Colonic mucosa (tissue), 4 donors: Measurements from ENCODE around the gene ZNF185. TPM values are rescaled to one million over a fixed set of nuclear protein-coding genes. Genes with fewer than 3 reads are reported as not detected.

Experiments used
- DNase-seq: peaks from one replicate; pipeline ENCODE4 v3.0.0-alpha.2; 2020
- H3K27ac ChIP-seq: fragments of 200-600 bp; one replicate; pipeline ENCODE4 v1.8.0; 2021
- H3K27me3 ChIP-seq: fragments of 200-600 bp; one replicate; pipeline ENCODE4 v1.8.0; 2021
- H3K36me3 ChIP-seq: fragments of 200-600 bp; one replicate; pipeline ENCODE4 v1.8.0; 2021
- H3K4me1 ChIP-seq: fragments of 200-600 bp; one replicate; pipeline ENCODE4 v1.8.0; 2021; ENCODE audit warnings: mild to moderate bottlenecking
- H3K4me3 ChIP-seq: fragments of 200-600 bp; one replicate; pipeline ENCODE4 v1.8.0; 2021
- H3K9ac ChIP-seq, 2 donors: one replicate each; pipeline ENCODE4 v1.7.0; 2013; ENCODE audit warnings: control low read depth in 2 of 2, low read depth in 2 of 2, low read length in 2 of 2
- H3K9me3 ChIP-seq: fragments of 200-600 bp; one replicate; pipeline ENCODE4 v1.8.0; 2021
- intact Hi-C: fragments of 100-400 bp; cut with DNase I; formaldehyde crosslinking; loops from one replicate; pipeline ENCODE4 v1.14.1; 2022
- total RNA-seq, 2 donors: library from RNA; stranded (reverse); fragmentation: NEBNext Ultra II Directional in 1 of 2; extraction: Animal tissue kit (Norgen Biotek cat#: 25700) in 1 of 2; gene quantifications; one replicate each; pipeline ENCODE4 v1.2.1, GENCODE V29; 2021
- TF ChIP-seq, protein P1 (sequence below): fragments of 200-600 bp; IDR thresholded peaks from one replicate; pipeline ENCODE4 v1.8.0; 2022; ENCODE audit warnings: antibody characterized with exemption, mild to moderate bottlenecking
- donor health status: healthy.
- donor health status: DM: no; HTN: no; CAD: no.
- donor health status: DM: no; HTN: no; CAD: no.

The ZNF185 gene
- total RNA-seq, 2 donors from 2014 or later: 3.6 to 4.5 TPM

- Histone ChIP-seq H3K36me3 (no peaks in the 10 kb centered on the region), H3K4me3 (no peak overlapping the region), H3K4me1 (no peaks in the 10 kb centered on the region), H3K27me3 (no peaks in the 10 kb centered on the region), H3K27ac (no peak overlapping the region), H3K9ac (no peak overlapping the region), H3K9me3 (no peaks in the 10 kb centered on the region)
- intact Hi-C loops: no loop called here
- DNase-seq: no peak
- TF ChIP-seq, protein P1, sequence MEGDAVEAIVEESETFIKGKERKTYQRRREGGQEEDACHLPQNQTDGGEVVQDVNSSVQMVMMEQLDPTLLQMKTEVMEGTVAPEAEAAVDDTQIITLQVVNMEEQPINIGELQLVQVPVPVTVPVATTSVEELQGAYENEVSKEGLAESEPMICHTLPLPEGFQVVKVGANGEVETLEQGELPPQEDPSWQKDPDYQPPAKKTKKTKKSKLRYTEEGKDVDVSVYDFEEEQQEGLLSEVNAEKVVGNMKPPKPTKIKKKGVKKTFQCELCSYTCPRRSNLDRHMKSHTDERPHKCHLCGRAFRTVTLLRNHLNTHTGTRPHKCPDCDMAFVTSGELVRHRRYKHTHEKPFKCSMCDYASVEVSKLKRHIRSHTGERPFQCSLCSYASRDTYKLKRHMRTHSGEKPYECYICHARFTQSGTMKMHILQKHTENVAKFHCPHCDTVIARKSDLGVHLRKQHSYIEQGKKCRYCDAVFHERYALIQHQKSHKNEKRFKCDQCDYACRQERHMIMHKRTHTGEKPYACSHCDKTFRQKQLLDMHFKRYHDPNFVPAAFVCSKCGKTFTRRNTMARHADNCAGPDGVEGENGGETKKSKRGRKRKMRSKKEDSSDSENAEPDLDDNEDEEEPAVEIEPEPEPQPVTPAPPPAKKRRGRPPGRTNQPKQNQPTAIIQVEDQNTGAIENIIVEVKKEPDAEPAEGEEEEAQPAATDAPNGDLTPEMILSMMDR: no peak
These were observed 31.0 kb downstream of the ZNF185 start for GRCh38 chrX:152928761-152929400.

DNA sequence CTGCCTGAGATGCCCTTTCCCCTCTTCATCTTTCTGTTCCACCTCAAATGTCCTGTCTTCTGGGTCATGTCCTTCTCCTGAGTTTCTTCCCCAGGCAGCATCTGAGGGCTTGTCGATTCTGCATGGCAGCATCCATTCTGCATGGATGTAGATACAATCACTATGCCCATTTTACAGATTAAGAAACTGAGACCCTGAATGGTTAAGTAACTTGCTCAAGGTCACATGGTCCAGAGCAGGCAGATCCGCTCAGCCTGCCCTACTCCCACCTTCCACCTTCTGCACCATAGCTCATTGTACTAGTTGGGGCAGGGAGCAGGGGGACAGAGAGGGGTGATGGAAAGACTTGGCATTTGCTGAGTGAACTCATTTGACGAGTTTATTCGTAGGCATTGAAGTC is 32.0 kb downstream of the ZNF185 start:
- Histone ChIP-seq H3K9me3 (no peaks in the 10 kb centered on the region), H3K36me3 (no peaks in the 10 kb centered on the region), H3K9ac (no peak overlapping the region), H3K27ac (no peak overlapping the region), H3K27me3 (no peaks in the 10 kb centered on the region), H3K4me3 (no peak overlapping the region), H3K4me1 (no peaks in the 10 kb centered on the region)
- intact Hi-C loops: no loop called here
- TF ChIP-seq, protein P1: no peak
- DNase-seq: no peak

DNA sequence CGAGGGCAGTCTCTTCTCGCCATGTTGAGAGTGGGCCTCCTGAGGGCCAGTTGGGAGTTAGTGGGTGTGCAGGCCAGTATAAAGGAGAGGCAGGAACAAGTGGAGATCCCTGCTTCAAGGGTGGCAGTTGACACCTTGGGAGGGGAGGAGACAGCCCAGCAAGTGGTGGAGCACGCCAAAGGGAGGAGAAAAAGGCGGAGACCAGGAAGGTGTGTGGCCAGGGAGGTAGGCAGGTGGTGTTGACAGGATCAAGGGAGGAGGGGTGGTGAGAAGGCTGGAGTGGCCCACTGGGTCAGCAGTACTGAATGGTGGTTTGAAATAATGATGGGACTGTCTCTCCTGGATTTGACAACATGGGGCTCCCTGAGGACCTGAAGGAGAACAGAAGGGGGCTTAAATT is 32.6 kb downstream of the ZNF185 start:
- H3K4me3 ChIP-seq: no peak overlapping the region
- TF ChIP-seq, protein P1: no peak
- H3K4me1 ChIP-seq: no peaks in the 10 kb centered on the region
- no peaks in the 10 kb centered on the region for H3K27me3 ChIP-seq
- DNase-seq: no peak
- intact Hi-C loops: no loop called here
- H3K27ac ChIP-seq: no peak overlapping the region
- no peaks in the 10 kb centered on the region for H3K9me3 ChIP-seq
- no peaks in the 10 kb centered on the region for H3K36me3 ChIP-seq
- no peak overlapping the region for H3K9ac ChIP-seq

DNA sequence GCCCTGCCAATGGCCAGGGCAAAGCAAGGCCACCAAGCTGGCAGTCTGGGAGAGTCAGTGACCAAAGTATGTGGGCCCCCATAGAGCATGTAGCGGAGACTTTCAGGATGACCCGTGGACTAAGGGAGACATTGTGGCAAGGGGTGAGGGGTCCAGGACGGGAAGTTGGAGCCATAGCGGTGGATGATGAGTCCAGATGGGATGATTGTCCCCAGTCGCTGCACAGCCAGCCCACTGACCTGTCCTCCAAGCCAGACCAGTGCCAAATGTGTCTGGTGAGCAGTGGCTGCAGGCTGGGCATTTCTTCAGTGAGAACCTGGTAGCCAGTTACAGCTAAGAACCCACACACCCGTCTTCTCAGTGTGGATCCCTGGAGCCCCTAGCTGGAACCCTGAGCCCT is 34.3 kb downstream of the ZNF185 start:
- TF ChIP-seq, protein P1: no peak
- Histone ChIP-seq H3K4me3 (no peak overlapping the region), H3K9ac (no peak overlapping the region), H3K27ac (no peak overlapping the region), H3K27me3 (no peaks in the 10 kb centered on the region), H3K36me3 (no peaks in the 10 kb centered on the region), H3K4me1 (no peaks in the 10 kb centered on the region), H3K9me3 (no peaks in the 10 kb centered on the region)
- no peak for DNase-seq
- intact Hi-C loops: no loop called here

DNA sequence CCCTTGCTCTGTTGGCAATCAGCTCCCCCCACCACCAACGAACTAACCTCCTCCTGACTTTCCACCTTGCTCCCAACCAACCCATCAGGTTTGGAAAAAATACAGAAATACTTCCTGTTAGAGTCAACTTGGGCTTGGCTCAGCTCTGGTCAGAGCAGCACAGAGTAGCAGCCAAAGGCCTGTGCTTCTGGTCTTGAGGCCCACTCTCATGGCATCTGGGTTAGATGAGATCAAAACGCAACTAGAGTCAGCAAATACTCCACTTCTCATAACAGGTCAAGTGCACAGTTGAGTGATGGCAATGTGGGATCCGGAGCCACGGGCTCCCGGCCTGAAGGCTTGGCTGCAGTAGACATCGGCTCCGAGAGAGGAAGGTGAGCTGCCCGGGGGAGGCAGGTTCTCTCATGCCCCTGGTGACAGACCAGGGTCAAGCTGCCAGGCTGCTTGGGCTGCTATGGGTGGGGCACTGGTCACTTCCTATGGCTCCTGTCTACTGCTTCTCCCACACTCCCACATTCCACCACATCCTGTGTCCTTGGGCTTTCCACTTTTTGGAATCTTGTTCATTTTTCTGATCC is 34.8 kb downstream of the ZNF185 start:
- intact Hi-C loops: no loop called here
- TF ChIP-seq, protein P1: no peak
- Histone ChIP-seq H3K9ac (no peak overlapping the region), H3K27me3 (no peaks in the 10 kb centered on the region), H3K4me3 (no peak overlapping the region), H3K36me3 (no peaks in the 10 kb centered on the region), H3K4me1 (no peaks in the 10 kb centered on the region), H3K9me3 (no peaks in the 10 kb centered on the region), H3K27ac (no peak overlapping the region)
- DNase-seq: no peak
